Activated T-cell treated with anti-CD3 and anti-CD28 coated beads, Interleukin-2, amount 50 U/mL, for 4 hours (primary cell): ENCODE results near the gene STRBP. TPM values are rescaled to one million over a fixed set of nuclear protein-coding genes. Genes with fewer than 3 reads are reported as not detected.

Experiments
- ATAC-seq, 2 donors: fragments of 200-7000 bp; cut with Tn5 transposase; one replicate each; pipeline ENCODE4 v1.10.0; 2021
- DNase-seq: peaks from one replicate; pipeline ENCODE4 v3.0.0-alpha.2; 2020
- H3K27me3 Mint-ChIP-seq: one replicate; pipeline ENCODE4 v1.8.0; 2021; ENCODE audit warnings: low read depth, mixed read lengths
- H3K36me3 Mint-ChIP-seq: one replicate; pipeline ENCODE4 v1.8.0; 2022; ENCODE audit warnings: mixed read lengths; ENCODE audit not compliant: insufficient read depth
- H3K4me1 Mint-ChIP-seq: one replicate; pipeline ENCODE4 v1.8.0; 2021; ENCODE audit warnings: low read depth, mixed read lengths
- H3K4me3 Mint-ChIP-seq: one replicate; pipeline ENCODE4 v1.8.0; 2021; ENCODE audit warnings: mild to moderate bottlenecking, moderate library complexity, mixed read lengths
- H3K9me3 Mint-ChIP-seq: one replicate; pipeline ENCODE4 v1.8.0; 2021; ENCODE audit warnings: mixed read lengths
- total RNA-seq, 3 donors: library from RNA; stranded (reverse); gene quantifications; one replicate each; pipeline ENCODE4 v1.2.1, GENCODE V29; 2021

Gene STRBP
- total RNA-seq, 3 donors from 2014 or later: 26.7 to 36.7 (median 35.1) TPM

DNA sequence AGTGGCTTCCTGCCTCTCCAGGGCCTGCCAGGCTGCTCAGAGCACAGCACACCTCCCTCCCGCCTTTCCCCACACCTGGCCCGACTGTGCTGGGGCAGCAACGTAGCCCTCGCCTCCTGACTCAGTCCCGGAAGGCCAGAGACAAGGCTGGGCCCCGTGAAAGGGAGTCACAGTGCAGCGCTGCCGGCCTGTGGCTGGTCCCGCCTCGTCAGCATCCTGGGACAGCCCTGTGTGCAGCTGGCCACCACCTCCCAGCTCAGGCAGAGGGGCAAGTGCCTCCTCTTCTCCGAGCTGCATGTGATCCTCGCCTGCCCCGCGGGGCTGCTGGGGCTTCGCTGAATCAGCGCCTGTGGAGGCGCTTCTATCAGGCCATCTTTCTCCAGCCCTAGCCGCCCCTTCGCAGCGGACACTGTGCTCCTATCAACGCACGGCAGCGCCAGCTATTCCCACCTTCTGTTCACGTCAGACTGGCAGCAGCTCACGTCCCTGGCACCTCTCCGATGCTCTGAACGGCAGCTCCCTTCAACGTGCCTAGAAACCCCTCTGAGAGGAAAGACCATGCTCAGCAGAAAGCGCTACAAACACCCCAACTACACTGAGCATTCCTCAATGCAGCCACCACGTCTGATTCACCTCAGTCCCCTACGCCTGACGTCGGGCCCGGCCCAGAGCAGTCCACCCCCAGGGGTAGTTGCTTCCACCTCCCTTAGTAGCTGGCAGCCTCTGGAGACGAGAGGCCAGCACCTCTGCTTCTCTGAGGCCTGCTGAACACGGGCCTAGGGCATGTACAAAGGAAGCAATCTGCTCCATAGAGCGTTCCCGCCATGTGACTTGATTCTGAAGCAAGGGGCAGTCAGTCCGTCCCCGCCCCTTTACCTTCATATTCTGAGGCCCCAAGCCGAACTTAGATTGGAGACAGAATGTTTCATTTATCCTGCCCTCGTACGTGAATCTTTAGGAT lies 156.1 kb downstream of the STRBP start:
- DNase-seq (no peak), ATAC-seq (peak; percentile 42 to 58)
- H3K36me3 Mint-ChIP-seq: peaks cover 14% of the 10 kb centered on the region
- H3K4me3 Mint-ChIP-seq: no peak overlapping the region
- H3K9me3 Mint-ChIP-seq: no peaks in the 10 kb centered on the region
- no peaks in the 10 kb centered on the region for H3K27me3 Mint-ChIP-seq
- peaks cover 16% of the 10 kb centered on the region for H3K4me1 Mint-ChIP-seq

DNA sequence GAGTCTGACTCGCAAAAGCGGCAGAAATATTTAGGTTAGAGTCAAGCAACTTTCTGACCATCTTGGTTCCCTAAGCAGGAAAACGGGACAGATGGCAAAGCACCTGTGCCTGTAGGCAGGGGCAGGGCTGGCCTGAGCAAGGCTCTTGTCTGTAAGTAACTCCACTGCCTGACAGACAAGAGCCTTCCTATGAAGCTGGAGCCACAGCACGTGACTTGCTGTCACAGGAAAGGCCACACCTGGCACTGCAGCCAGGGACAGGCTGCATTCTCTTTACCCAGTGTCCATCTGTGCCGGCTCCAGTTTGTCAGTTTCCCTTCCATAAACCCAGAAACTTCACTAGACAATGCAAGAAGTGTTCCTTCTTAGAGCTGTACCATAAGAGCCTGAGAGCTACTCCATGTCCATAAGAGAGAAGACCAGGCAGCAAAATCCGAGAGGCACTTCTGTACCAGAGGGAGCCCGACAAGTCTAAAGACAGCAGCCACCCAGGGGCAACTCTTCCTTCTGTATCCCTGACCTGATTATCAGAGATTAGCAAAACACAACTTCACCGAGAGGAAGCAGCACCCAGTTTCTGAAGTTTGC lies 156.9 kb downstream of the STRBP start:
- Mint-ChIP-seq H3K4me3 (no peak overlapping the region), H3K4me1 (peaks cover 16% of the 10 kb centered on the region), H3K36me3 (peaks cover 19% of the 10 kb centered on the region), H3K9me3 (no peaks in the 10 kb centered on the region), H3K27me3 (no peaks in the 10 kb centered on the region)
- ATAC-seq (no peak), DNase-seq (no peak)

DNA sequence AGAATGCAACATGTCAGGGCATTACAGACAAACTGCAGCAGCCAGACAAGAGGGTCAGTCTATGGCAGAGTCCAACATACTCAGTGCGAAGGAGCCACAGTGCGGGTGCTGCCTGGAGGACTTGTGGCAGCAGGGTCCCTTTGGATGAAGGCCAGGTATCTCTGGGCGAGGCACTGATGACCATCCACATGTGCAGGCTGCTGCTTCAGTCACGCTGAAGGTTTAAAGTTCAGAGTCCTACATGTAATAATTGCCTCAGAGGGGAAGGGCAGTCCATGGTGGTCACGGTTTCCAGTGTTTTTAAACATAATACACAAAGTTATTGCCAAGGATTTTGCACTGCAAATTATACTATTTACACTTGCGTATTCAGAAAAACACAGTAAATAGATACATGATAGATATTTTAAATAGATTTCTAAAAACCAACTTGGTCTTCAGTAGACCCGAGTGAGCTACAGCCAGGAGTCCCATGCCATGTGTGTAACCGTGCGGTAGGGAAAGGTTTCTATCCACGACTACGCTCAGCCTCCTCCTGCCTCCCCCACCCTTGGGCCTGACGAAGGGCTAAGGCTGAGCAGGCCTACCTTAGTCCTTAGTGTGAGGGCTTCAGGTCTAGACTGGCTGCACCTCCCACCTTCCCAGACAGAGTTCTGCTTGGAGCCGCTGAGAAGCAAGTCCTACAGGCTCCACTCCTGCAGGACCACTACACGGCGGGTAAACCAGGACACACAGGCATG lies 158.7 kb downstream of the STRBP start:
- DNase-seq: no peak
- Mint-ChIP-seq H3K27me3 (no peaks in the 10 kb centered on the region), H3K9me3 (no peaks in the 10 kb centered on the region), H3K4me1 (peaks cover 16% of the 10 kb centered on the region), H3K36me3 (peaks cover 19% of the 10 kb centered on the region), H3K4me3 (no peak overlapping the region)
- no peak for ATAC-seq

DNA sequence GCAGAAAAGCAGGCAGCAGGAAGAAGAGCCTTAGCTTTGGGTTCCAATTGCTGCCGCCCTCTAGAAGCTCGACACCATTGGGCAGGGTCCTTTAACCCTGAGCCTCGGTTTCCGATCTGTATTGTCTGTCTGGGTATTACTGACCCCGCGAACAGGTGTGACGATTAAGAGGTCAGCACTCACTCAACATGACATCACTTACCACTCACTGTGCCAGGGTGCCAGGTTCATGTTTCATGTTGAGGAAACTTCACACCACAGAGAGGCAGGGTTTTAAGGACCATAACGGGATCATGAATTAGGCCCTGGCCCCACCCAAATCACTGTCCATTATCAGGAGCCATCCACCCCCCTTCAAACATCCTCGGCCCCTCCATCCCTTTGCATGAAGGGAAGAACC lies 159.4 kb downstream of the STRBP start:
- no peaks in the 10 kb centered on the region for H3K27me3 Mint-ChIP-seq
- peaks cover 16% of the 10 kb centered on the region for H3K4me1 Mint-ChIP-seq
- H3K9me3 Mint-ChIP-seq: no peaks in the 10 kb centered on the region
- ATAC-seq (no peak), DNase-seq (no peak)
- peaks cover 20% of the 10 kb centered on the region for H3K36me3 Mint-ChIP-seq
- H3K4me3 Mint-ChIP-seq: no peak overlapping the region

DNA sequence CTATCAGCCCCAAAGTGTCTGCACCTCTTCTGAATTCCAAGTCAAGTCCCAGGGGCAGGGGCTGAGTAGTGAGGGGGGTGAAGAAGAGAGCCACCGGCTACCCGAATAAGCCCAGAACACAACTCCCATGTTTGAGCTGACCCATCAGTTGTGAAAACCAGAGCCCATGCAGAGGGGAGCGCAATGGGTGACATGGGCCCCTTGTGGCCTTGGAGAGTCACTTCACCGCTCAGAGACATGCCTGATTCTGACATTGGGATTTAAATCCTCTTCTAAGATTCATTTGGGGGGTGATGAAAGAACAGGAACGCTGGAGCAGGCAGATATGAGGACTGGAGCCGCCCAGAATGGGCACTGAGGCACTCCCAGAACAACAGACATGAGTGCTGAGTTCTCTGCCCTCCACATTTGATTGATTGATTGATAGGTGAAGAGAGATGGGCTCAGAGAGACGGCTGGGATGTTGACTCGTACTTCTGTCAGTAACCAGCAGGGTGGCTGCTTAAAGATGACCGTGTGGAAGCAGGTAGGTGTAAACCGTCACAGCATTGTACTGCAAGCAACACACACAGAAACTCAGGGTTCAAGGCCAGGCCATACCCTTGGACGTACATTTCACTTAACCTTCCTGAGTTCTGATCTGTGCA lies 160.6 kb downstream of the STRBP start:
- Mint-ChIP-seq H3K27me3 (no peaks in the 10 kb centered on the region), H3K4me1 (peaks cover 16% of the 10 kb centered on the region), H3K36me3 (peaks cover 20% of the 10 kb centered on the region), H3K4me3 (no peak overlapping the region), H3K9me3 (no peaks in the 10 kb centered on the region)
- no peak for DNase-seq
- ATAC-seq: no peak

DNA sequence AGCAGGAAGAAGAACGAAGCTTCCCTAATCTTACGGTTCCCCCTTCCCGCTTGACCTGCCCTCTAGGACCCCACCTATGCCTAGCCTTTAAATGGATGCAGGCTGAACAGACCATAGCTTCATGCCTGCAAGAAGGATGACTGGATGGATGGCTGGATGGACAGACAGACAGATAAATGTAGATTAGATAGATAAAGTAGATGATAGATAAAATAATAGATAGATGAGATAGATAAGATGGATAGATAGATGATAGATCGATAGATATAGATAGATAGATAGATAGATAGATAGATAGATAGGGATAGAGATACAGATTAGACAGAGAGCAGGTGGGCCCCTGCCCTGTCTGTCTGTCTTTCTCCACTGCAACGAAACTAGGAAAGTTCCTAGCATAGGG lies 162.9 kb downstream of the STRBP start:
- peaks cover 20% of the 10 kb centered on the region for H3K36me3 Mint-ChIP-seq
- no peaks in the 10 kb centered on the region for H3K27me3 Mint-ChIP-seq

DNA sequence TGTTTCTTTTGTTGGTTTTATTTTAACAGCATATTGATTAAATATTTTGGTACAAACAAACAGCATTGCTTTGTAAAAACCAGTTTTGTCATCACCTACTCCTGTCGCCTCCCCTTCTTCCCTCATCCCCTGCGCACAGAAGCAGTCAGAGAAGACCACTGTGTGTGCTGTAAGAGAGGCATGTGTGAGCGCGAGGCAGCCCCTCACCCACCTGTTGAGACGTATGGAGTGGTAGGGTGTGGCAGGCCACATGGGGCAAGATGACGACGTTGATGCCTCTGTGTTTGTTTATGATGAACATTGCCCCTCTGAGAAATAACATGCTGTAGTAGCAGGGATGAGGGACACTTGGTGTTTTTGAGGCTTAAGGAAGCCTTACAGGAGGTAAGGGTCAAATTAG lies 163.6 kb downstream of the STRBP start:
- ATAC-seq: no peak
- no peaks in the 10 kb centered on the region for H3K9me3 Mint-ChIP-seq
- peaks cover 20% of the 10 kb centered on the region for H3K36me3 Mint-ChIP-seq
- H3K4me1 Mint-ChIP-seq: no peaks in the 10 kb centered on the region
- no peak overlapping the region for H3K4me3 Mint-ChIP-seq
- no peak for DNase-seq
- no peaks in the 10 kb centered on the region for H3K27me3 Mint-ChIP-seq

More for the DNA sequence above, 162.9 kb downstream of the STRBP start:
- H3K4me3 Mint-ChIP-seq: no peak overlapping the region
- DNase-seq (no peak), ATAC-seq (no peak)
- H3K4me1 Mint-ChIP-seq: no peaks in the 10 kb centered on the region
- no peaks in the 10 kb centered on the region for H3K9me3 Mint-ChIP-seq

DNA sequence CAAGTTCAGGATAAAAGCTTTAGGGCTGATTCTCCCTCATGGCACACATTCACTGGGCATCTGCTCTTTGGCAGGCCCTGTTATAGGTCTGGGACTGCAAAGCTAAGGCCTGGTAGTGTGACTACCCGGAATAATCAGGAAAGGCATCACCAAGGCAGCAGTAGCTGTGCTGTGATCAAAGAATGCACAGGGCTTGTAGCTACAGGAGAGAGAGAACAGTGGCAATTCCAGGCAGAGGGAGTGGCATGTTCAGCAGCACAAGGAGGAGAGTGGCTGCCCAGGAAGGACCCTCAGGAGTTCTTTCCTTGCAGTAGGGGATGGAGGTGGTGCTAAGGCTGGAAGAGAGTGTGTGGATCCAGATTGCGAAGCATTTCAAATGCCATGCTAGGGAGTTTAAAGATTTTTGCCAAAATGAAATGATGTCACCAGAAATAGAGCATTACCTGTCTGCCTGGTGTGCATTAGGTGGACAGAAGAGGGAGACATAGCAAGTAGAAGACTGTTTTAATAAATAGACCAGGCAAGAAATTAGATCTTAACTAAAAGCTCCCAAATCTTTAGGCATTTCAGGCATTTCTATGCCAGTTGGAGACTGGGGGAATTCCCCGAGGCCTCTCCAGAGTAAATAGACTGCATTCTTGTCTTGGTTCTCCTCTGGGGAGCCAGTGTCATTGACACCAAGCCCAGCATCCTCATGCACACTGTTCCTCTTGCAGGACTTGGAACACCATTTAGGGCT lies 165.8 kb downstream of the STRBP start:
- Mint-ChIP-seq H3K27me3 (no peaks in the 10 kb centered on the region), H3K36me3 (peaks cover 23% of the 10 kb centered on the region), H3K4me1 (no peaks in the 10 kb centered on the region), H3K9me3 (no peaks in the 10 kb centered on the region), H3K4me3 (no peak overlapping the region)
- DNase-seq (no peak), ATAC-seq (no peak)

DNA sequence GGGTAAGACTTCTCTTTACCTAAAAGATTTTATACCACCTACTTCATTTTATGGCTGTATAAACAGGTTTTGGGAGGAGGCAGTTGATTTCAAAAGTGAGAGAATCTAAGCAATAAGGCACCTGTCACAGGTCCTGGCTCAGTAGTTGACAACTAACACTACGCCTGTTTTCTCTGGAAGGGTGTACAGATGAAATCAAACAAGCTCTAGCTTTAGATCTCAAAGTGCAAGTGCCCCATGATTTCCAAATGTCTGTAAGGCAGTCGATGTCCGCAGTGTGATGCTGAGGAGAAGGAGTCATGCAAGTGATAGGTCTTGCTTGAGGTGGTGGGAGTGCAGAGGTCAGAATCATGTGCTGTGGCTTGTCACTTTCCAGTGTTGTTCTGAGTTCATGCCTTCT lies 168.8 kb downstream of the STRBP start:
- DNase-seq (no peak), ATAC-seq (no peak)
- Mint-ChIP-seq H3K4me3 (no peak overlapping the region), H3K27me3 (no peaks in the 10 kb centered on the region), H3K9me3 (no peaks in the 10 kb centered on the region), H3K4me1 (no peaks in the 10 kb centered on the region), H3K36me3 (peaks cover 18% of the 10 kb centered on the region)

DNA sequence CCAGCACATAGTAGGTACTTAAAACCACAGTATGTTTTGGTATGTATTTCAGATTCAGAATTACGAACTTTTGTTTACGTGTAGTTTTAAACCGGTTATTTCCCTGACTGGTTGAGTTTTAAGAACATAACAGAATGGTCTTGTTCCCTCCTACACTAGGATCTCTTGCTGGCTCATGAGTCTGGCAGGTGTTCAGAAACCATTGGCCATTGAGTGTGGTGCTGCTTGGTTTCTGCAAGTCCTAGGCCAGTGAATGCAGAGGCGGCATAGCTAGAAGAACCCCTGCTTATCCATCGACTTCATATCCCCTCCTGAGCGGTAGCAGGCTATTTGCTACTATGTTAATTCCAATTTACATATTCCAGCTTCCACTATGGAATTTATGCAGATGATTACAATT lies 169.3 kb downstream of the STRBP start:
- Mint-ChIP-seq H3K27me3 (no peaks in the 10 kb centered on the region), H3K36me3 (peaks cover 21% of the 10 kb centered on the region)

DNA sequence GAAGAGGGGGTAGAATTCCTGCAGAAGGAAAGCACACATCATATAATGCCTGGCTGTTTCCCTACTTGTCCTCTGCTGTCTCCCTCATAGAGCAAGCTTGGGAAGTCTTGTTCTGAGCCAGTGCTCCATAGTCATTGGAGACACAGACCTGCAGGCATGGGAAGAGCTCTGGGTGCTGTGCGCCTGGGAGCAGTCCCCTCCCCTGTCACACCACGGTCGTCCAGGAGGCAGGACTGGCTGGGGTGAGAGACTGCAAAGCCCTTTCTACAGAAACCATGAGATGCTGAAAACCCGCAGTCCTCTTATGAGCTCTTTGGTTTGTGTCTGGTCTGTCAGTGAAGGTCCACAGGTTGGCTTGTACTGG lies 170.3 kb downstream of the STRBP start:
- Mint-ChIP-seq H3K27me3 (no peaks in the 10 kb centered on the region), H3K4me1 (no peaks in the 10 kb centered on the region), H3K36me3 (peaks cover 27% of the 10 kb centered on the region), H3K9me3 (no peaks in the 10 kb centered on the region), H3K4me3 (no peak overlapping the region)
- ATAC-seq (no peak), DNase-seq (no peak)

More for the DNA sequence above, 169.3 kb downstream of the STRBP start:
- Mint-ChIP-seq H3K4me3 (no peak overlapping the region), H3K9me3 (no peaks in the 10 kb centered on the region), H3K4me1 (no peaks in the 10 kb centered on the region)
- ATAC-seq: no peak
- DNase-seq: no peak

DNA sequence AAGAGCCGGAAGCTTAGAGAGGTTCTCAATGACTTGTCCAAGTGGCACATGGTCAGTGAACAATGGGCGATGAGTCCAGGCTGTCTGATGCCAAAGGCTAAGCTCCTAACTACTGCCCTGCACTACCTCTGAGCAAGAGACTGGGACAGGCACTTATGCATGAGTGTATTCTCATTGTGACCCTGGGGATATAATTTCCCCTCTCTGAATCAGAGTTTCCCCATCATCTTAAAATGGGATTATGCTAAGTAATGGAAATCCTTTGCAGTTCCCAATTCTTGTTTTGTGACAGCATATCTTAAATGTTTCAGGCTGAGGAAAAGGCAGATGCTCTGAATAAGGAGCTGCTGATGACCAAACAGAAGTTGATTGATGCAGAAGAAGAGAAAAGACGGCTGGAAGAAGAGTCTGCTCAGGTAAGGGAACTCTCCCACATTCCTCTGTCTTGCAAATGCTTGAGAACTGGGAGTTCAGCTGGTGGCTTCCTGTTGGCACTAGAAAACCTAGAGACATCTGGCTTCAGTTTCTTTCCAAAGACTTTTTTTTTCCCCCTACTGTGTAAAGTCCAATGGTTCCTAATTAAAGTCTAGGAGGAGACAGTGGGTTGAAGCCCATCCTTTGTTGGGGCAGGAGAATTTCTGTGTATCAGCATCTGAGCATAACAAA lies 170.8 kb downstream of the STRBP start:
- Mint-ChIP-seq H3K9me3 (no peaks in the 10 kb centered on the region), H3K36me3 (peaks cover 32% of the 10 kb centered on the region), H3K4me1 (no peaks in the 10 kb centered on the region), H3K4me3 (no peak overlapping the region), H3K27me3 (no peaks in the 10 kb centered on the region)
- ATAC-seq: no peak
- no peak for DNase-seq

DNA sequence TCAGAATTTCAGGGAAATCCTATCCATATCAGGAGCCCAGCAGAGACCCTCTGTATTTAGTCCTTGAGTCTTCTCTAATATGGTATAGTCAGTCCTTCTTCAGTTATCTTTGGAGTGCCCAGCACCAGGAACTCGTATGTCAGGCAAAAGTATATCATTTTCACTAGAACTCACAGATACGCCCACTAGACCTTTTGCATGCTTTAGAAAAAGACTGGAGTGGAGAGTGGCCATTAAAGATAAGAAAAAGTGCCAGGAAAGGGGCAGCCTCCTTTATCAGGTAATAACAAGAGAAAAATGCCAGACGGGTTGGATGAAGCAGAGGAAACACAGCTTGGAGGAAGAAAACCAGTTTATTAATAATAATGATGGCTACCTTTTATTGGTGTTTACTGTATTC lies 171.4 kb downstream of the STRBP start:
- Mint-ChIP-seq H3K4me3 (no peak overlapping the region), H3K27me3 (no peaks in the 10 kb centered on the region), H3K4me1 (no peaks in the 10 kb centered on the region), H3K9me3 (no peaks in the 10 kb centered on the region), H3K36me3 (peaks cover 36% of the 10 kb centered on the region)
- ATAC-seq: no peak
- no peak for DNase-seq
